Loucy (cell line): ENCODE measurements around the gene TDRD5.

ENCODE experiments used
- H2AFZ ChIP-seq: fragments of 200-600 bp; sonication (generic); 2 replicates; pipeline ENCODE4 v1.6.0; 2016; ENCODE audit warnings: antibody characterized with exemption, mild to moderate bottlenecking, low read length, moderate library complexity
- H3F3A ChIP-seq: fragments of 200-600 bp; 2 replicates; pipeline ENCODE4 v1.6.0; 2016; ENCODE audit warnings: antibody characterized with exemption, low read depth, mild to moderate bottlenecking
- H3K27me3 ChIP-seq: fragments of 200-600 bp; sonication (generic); 2 replicates; pipeline ENCODE4 v1.6.1; 2014; ENCODE audit warnings: low read length, mild to moderate bottlenecking; ENCODE audit not compliant: insufficient read depth, poor library complexity, severe bottlenecking
- H3K36me3 ChIP-seq: fragments of 200-600 bp; sonication (generic); 2 replicates; pipeline ENCODE4 v1.6.1; 2016; ENCODE audit warnings: low read length; ENCODE audit not compliant: insufficient read depth
- H3K4me1 ChIP-seq: fragments of 200-600 bp; sonication (generic); 2 replicates; pipeline ENCODE4 v1.5.1; 2014; ENCODE audit warnings: low read length, mild to moderate bottlenecking; ENCODE audit not compliant: insufficient read depth, poor library complexity, severe bottlenecking
- H3K4me2 ChIP-seq: fragments of 200-600 bp; sonication (generic); 2 replicates; pipeline ENCODE4 v1.6.0; 2014; ENCODE audit warnings: antibody characterized with exemption, low read length, low read depth, mild to moderate bottlenecking; ENCODE audit not compliant: poor library complexity, severe bottlenecking
- H3K4me3 ChIP-seq: fragments of 200-600 bp; sonication (generic); 2 replicates; pipeline ENCODE4 v1.5.1; 2014; ENCODE audit warnings: low read length, mild to moderate bottlenecking, mixed read lengths; ENCODE audit not compliant: poor library complexity, severe bottlenecking
- H3K79me2 ChIP-seq: fragments of 200-600 bp; sonication (generic); 2 replicates; pipeline ENCODE4 v1.6.1; 2014; ENCODE audit warnings: low read length; ENCODE audit not compliant: insufficient read depth
- H3K9ac ChIP-seq: fragments of 200-600 bp; sonication (generic); 2 replicates; pipeline ENCODE4 v1.6.0; 2014; ENCODE audit warnings: mild to moderate bottlenecking, low read depth, low read length, moderate library complexity; ENCODE audit not compliant: poor library complexity, severe bottlenecking
- H3K9me2 ChIP-seq: fragments of 200-600 bp; sonication (generic); replicated peaks from 2 replicates; pipeline ENCODE4 v1.6.1; 2016; ENCODE audit warnings: low read depth, low read length, mixed read lengths
- H3K9me3 ChIP-seq: fragments of 200-600 bp; sonication (generic); 2 replicates; pipeline ENCODE4 v1.6.1; 2014; ENCODE audit warnings: mild to moderate bottlenecking, antibody characterized with exemption, low read length, low read depth; ENCODE audit not compliant: insufficient read depth
- H4K20me1 ChIP-seq: fragments of 200-600 bp; sonication (generic); 2 replicates; pipeline ENCODE4 v1.6.0; 2014; ENCODE audit warnings: antibody characterized with exemption, low read length, mild to moderate bottlenecking; ENCODE audit not compliant: insufficient read depth, poor library complexity, severe bottlenecking
- EZH2phosphoT487 ChIP-seq: fragments of 200-600 bp; IDR thresholded peaks from 2 replicates; pipeline ENCODE4 v1.6.1; 2018; ENCODE audit warnings: antibody characterized with exemption, mild to moderate bottlenecking, moderate library complexity, borderline replicate concordance
- TF ChIP-seq, protein P1 (sequence below): fragments of 200-600 bp; sonication (generic); conservative IDR thresholded peaks from 2 replicates; pipeline ENCODE4 v1.5.1; 2014; ENCODE audit warnings: mild to moderate bottlenecking, antibody characterized with exemption, low read length

TDRD5 gene

DNA sequence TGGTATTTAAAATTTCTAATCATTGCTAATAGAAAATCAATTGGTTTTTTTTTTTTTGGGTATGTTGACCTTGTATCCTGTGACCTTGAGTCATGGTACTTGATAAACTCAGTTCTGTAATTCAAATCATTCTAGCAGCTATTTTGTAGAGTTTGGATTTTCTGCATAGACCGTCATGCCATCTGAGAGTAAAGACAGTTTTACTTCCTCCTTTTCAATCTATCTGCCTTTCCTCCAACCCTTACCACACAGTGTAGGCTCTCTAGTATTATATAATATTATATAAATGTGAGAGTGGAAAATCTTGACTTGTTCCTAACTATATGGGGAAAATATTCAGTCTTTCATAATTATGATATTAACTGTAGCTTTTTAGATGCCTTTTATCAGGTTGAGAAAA, 7.0 kb downstream of the TDRD5 start:
- no peak overlapping the region for H3K4me3 ChIP-seq
- no peaks in the 10 kb centered on the region for H3K27me3 ChIP-seq
- TF ChIP-seq, protein P1, sequence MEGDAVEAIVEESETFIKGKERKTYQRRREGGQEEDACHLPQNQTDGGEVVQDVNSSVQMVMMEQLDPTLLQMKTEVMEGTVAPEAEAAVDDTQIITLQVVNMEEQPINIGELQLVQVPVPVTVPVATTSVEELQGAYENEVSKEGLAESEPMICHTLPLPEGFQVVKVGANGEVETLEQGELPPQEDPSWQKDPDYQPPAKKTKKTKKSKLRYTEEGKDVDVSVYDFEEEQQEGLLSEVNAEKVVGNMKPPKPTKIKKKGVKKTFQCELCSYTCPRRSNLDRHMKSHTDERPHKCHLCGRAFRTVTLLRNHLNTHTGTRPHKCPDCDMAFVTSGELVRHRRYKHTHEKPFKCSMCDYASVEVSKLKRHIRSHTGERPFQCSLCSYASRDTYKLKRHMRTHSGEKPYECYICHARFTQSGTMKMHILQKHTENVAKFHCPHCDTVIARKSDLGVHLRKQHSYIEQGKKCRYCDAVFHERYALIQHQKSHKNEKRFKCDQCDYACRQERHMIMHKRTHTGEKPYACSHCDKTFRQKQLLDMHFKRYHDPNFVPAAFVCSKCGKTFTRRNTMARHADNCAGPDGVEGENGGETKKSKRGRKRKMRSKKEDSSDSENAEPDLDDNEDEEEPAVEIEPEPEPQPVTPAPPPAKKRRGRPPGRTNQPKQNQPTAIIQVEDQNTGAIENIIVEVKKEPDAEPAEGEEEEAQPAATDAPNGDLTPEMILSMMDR, result no peak
- no peak for TF ChIP-seq EZH2phosphoT487
- H3K9me2 ChIP-seq, result no peaks in the 10 kb centered on the region
- no peak overlapping the region for H2AFZ ChIP-seq
- no peaks in the 10 kb centered on the region for H3K9me3 ChIP-seq
- no peak overlapping the region for H3K9ac ChIP-seq
- H3K4me1 ChIP-seq, result no peaks in the 10 kb centered on the region
- no peak overlapping the region for H3K4me2 ChIP-seq
- no peaks in the 10 kb centered on the region for H3K79me2 ChIP-seq
- H4K20me1 ChIP-seq, result no peaks in the 10 kb centered on the region
- no peaks in the 10 kb centered on the region for H3K36me3 ChIP-seq
- H3F3A ChIP-seq, result no peaks in the 10 kb centered on the region

DNA sequence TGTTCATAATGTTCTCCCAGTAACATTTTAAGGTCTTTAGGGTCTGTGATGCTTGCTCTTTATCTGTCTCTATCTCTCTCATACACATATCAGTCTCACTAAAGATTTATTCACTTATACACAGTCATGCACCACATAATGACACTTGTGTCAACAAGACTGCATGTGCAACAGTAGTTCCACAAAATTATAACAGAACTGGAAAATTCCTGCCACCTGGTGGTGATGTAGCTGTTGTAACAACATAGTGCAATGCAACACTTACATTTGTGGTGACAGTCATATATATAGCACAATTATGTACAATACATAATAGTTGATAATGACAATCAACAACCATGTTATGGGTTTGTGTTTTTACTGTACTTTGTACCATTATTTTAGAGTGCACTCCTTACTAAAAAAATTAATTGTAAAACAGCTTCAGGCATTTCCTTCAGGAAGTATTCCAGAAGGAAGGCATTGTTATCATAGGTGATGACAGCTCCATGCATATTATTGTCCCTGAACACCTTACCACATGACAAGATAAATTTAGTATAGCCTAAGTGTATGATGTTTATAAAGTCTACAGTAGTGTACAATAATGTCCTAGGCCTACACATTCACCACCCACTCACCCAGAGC, 8.1 kb downstream of the TDRD5 start:
- no peak overlapping the region for H2AFZ ChIP-seq

DNA sequence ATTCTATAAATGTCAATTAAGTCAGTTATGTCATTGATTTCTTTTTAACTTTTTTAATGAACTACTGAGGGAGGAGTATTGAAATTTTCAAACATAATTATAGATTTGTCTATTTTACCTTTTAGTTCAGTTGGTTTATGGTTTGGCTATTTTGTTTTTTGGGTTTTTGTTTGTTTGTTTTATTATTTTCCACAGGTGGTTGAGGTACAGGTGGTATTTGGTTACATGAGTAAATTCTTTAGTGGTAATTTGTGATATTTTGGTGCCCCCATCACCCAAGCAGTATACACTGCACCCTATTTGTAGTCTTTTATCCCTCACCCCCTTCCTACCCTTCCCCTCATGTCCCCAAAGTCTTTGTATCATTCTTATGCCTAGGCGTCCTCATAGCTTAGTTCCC, 9.5 kb downstream of the TDRD5 start:
- no peaks in the 10 kb centered on the region for H4K20me1 ChIP-seq
- H3K9me3 ChIP-seq, result no peaks in the 10 kb centered on the region
- no peak overlapping the region for H3K4me2 ChIP-seq
- no peak for TF ChIP-seq EZH2phosphoT487
- TF ChIP-seq, protein P1, result no peak
- H2AFZ ChIP-seq, result no peak overlapping the region
- no peak overlapping the region for H3K4me3 ChIP-seq
- no peaks in the 10 kb centered on the region for H3F3A ChIP-seq
- H3K9me2 ChIP-seq, result no peaks in the 10 kb centered on the region
- H3K79me2 ChIP-seq, result no peaks in the 10 kb centered on the region
- no peak overlapping the region for H3K9ac ChIP-seq
- H3K4me1 ChIP-seq, result no peaks in the 10 kb centered on the region
- no peaks in the 10 kb centered on the region for H3K27me3 ChIP-seq
- no peaks in the 10 kb centered on the region for H3K36me3 ChIP-seq

More for the DNA sequence above, 8.1 kb downstream of the TDRD5 start:
- TF ChIP-seq, protein P1, result peak; percentile 72
- TF ChIP-seq EZH2phosphoT487, result no peak
- no peaks in the 10 kb centered on the region for H3K27me3 ChIP-seq
- H3K9me2 ChIP-seq, result no peaks in the 10 kb centered on the region
- H3K4me2 ChIP-seq, result no peak overlapping the region
- no peaks in the 10 kb centered on the region for H3K79me2 ChIP-seq
- no peaks in the 10 kb centered on the region for H3K36me3 ChIP-seq
- no peak overlapping the region for H3K9ac ChIP-seq
- H4K20me1 ChIP-seq, result no peaks in the 10 kb centered on the region
- H3K9me3 ChIP-seq, result no peaks in the 10 kb centered on the region
- H3F3A ChIP-seq, result no peaks in the 10 kb centered on the region
- H3K4me3 ChIP-seq, result no peak overlapping the region
- H3K4me1 ChIP-seq, result no peaks in the 10 kb centered on the region
